ENCODE data around the gene STAU1.
"Not testable (repeated sequence)": the region's sequence is repeated elsewhere in the genome, so short reads cannot be mapped to it uniquely, and the experiment has no call there.

Gene STAU1

GRCh38 chr20:49157146-49157545, 31.0 kb downstream of the STAU1 start:
- Histone ChIP-seq H3K4me1 (ENCODE audit: control insufficient read depth, insufficient read depth, low read length) (peaks cover 14% of the 10 kb centered on the region), H3K9me3 (ENCODE audit: control insufficient read depth, low read length) (no peaks in the 10 kb centered on the region), H3K9ac (ENCODE audit: low read length) (no peak overlapping the region), H3K36me3 (ENCODE audit: control insufficient read depth, insufficient read depth, low read length) (no peaks in the 10 kb centered on the region), H3K27me3 (ENCODE audit: control insufficient read depth, insufficient read depth, low read length) (no peaks in the 10 kb centered on the region), H3K4me3 (ENCODE audit: low read length) (no peak overlapping the region)

GRCh38 chr20:49156481-49156880, 31.7 kb downstream of the STAU1 start:
- no peak overlapping the region for H3K4me3 ChIP-seq (ENCODE audit: low read length)
- no peaks in the 10 kb centered on the region for H3K27me3 ChIP-seq (ENCODE audit: control insufficient read depth, insufficient read depth, low read length)
- H3K36me3 ChIP-seq (ENCODE audit: control insufficient read depth, insufficient read depth, low read length) = peaks cover under 1% of the 10 kb centered on the region
- peaks cover 8% of the 10 kb centered on the region for H3K4me1 ChIP-seq (ENCODE audit: control insufficient read depth, insufficient read depth, low read length)
- H3K9me3 ChIP-seq (ENCODE audit: control insufficient read depth, low read length) = no peaks in the 10 kb centered on the region
- H3K9ac ChIP-seq (ENCODE audit: low read length) = no peak overlapping the region

- H3K9me3 ChIP-seq (ENCODE audit: control insufficient read depth, low read length) = no peaks in the 10 kb centered on the region
- peaks cover 21% of the 10 kb centered on the region for H3K36me3 ChIP-seq (ENCODE audit: control insufficient read depth, insufficient read depth, low read length)
- H3K4me1 ChIP-seq (ENCODE audit: control insufficient read depth, insufficient read depth, low read length) = no peaks in the 10 kb centered on the region
- no peak overlapping the region for H3K4me3 ChIP-seq (ENCODE audit: low read length)
- H3K27me3 ChIP-seq (ENCODE audit: control insufficient read depth, insufficient read depth, low read length) = no peaks in the 10 kb centered on the region
- no peak overlapping the region for H3K9ac ChIP-seq (ENCODE audit: low read length)
These were observed 36.7 kb downstream of the STAU1 start for GRCh38 chr20:49151436-49151835.

- Histone ChIP-seq H3K9me3 (ENCODE audit: control insufficient read depth, low read length) (no peaks in the 10 kb centered on the region), H3K4me1 (ENCODE audit: control insufficient read depth, insufficient read depth, low read length) (no peaks in the 10 kb centered on the region), H3K4me3 (ENCODE audit: low read length) (no peak overlapping the region), H3K27me3 (ENCODE audit: control insufficient read depth, insufficient read depth, low read length) (no peaks in the 10 kb centered on the region), H3K36me3 (ENCODE audit: control insufficient read depth, insufficient read depth, low read length) (peaks cover 21% of the 10 kb centered on the region), H3K9ac (ENCODE audit: low read length) (no peak overlapping the region)
These were observed 38.7 kb downstream of the STAU1 start for GRCh38 chr20:49149281-49150045.

GRCh38 chr20:49148601-49149000, 39.5 kb downstream of the STAU1 start:
- no peaks in the 10 kb centered on the region for H3K4me1 ChIP-seq (ENCODE audit: control insufficient read depth, insufficient read depth, low read length)
- no peaks in the 10 kb centered on the region for H3K9me3 ChIP-seq (ENCODE audit: control insufficient read depth, low read length)
- H3K4me3 ChIP-seq (ENCODE audit: low read length) = no peak overlapping the region
- H3K27me3 ChIP-seq (ENCODE audit: control insufficient read depth, insufficient read depth, low read length) = no peaks in the 10 kb centered on the region
- no peak overlapping the region for H3K9ac ChIP-seq (ENCODE audit: low read length)
- H3K36me3 ChIP-seq (ENCODE audit: control insufficient read depth, insufficient read depth, low read length) = peaks cover 21% of the 10 kb centered on the region

GRCh38 chr20:49147296-49147695, 40.8 kb downstream of the STAU1 start:
- Histone ChIP-seq H3K27me3 (ENCODE audit: control insufficient read depth, insufficient read depth, low read length) (no peaks in the 10 kb centered on the region), H3K4me1 (ENCODE audit: control insufficient read depth, insufficient read depth, low read length) (no peaks in the 10 kb centered on the region), H3K9ac (ENCODE audit: low read length) (no peak overlapping the region), H3K4me3 (ENCODE audit: low read length) (no peak overlapping the region), H3K36me3 (ENCODE audit: control insufficient read depth, insufficient read depth, low read length) (peaks cover 21% of the 10 kb centered on the region), H3K9me3 (ENCODE audit: control insufficient read depth, low read length) (no peaks in the 10 kb centered on the region)

- no peaks in the 10 kb centered on the region for H3K4me1 ChIP-seq (ENCODE audit: control insufficient read depth, insufficient read depth, low read length)
- no peak overlapping the region for H3K4me3 ChIP-seq (ENCODE audit: low read length)
- no peak overlapping the region for H3K9ac ChIP-seq (ENCODE audit: low read length)
- peaks cover 21% of the 10 kb centered on the region for H3K36me3 ChIP-seq (ENCODE audit: control insufficient read depth, insufficient read depth, low read length)
- H3K27me3 ChIP-seq (ENCODE audit: control insufficient read depth, insufficient read depth, low read length) = no peaks in the 10 kb centered on the region
- no peaks in the 10 kb centered on the region for H3K9me3 ChIP-seq (ENCODE audit: control insufficient read depth, low read length)
These were observed 41.5 kb downstream of the STAU1 start for GRCh38 chr20:49146442-49147225.

- no peak overlapping the region for H3K9ac ChIP-seq (ENCODE audit: low read length)
- H3K9me3 ChIP-seq (ENCODE audit: control insufficient read depth, low read length) = no peaks in the 10 kb centered on the region
- H3K36me3 ChIP-seq (ENCODE audit: control insufficient read depth, insufficient read depth, low read length) = no peaks in the 10 kb centered on the region
- no peaks in the 10 kb centered on the region for H3K4me1 ChIP-seq (ENCODE audit: control insufficient read depth, insufficient read depth, low read length)
- H3K4me3 ChIP-seq (ENCODE audit: low read length) = no peak overlapping the region
- no peaks in the 10 kb centered on the region for H3K27me3 ChIP-seq (ENCODE audit: control insufficient read depth, insufficient read depth, low read length)
These were observed 47.3 kb downstream of the STAU1 start for GRCh38 chr20:49140834-49141233.

- no peaks in the 10 kb centered on the region for H3K9me3 ChIP-seq (ENCODE audit: control insufficient read depth, low read length)
- no peaks in the 10 kb centered on the region for H3K4me1 ChIP-seq (ENCODE audit: control insufficient read depth, insufficient read depth, low read length)
- no peak overlapping the region for H3K9ac ChIP-seq (ENCODE audit: low read length)
- no peaks in the 10 kb centered on the region for H3K27me3 ChIP-seq (ENCODE audit: control insufficient read depth, insufficient read depth, low read length)
- H3K36me3 ChIP-seq (ENCODE audit: control insufficient read depth, insufficient read depth, low read length) = no peaks in the 10 kb centered on the region
- H3K4me3 ChIP-seq (ENCODE audit: low read length) = no peak overlapping the region
These were observed 47.7 kb downstream of the STAU1 start for GRCh38 chr20:49140411-49140810.

GRCh38 chr20:49138431-49138830, 49.7 kb downstream of the STAU1 start:
- no peaks in the 10 kb centered on the region for H3K4me1 ChIP-seq (ENCODE audit: control insufficient read depth, insufficient read depth, low read length)
- H3K9me3 ChIP-seq (ENCODE audit: control insufficient read depth, low read length) = no peaks in the 10 kb centered on the region
- no peak overlapping the region for H3K4me3 ChIP-seq (ENCODE audit: low read length)
- H3K27me3 ChIP-seq (ENCODE audit: control insufficient read depth, insufficient read depth, low read length) = no peaks in the 10 kb centered on the region
- H3K36me3 ChIP-seq (ENCODE audit: control insufficient read depth, insufficient read depth, low read length) = no peaks in the 10 kb centered on the region
- H3K9ac ChIP-seq (ENCODE audit: low read length) = no peak overlapping the region

- H3K27me3 ChIP-seq (ENCODE audit: control insufficient read depth, insufficient read depth, low read length) = no peaks in the 10 kb centered on the region
- no peaks in the 10 kb centered on the region for H3K9me3 ChIP-seq (ENCODE audit: control insufficient read depth, low read length)
- no peak overlapping the region for H3K9ac ChIP-seq (ENCODE audit: low read length)
- H3K4me1 ChIP-seq (ENCODE audit: control insufficient read depth, insufficient read depth, low read length) = no peaks in the 10 kb centered on the region
- no peaks in the 10 kb centered on the region for H3K36me3 ChIP-seq (ENCODE audit: control insufficient read depth, insufficient read depth, low read length)
- H3K4me3 ChIP-seq (ENCODE audit: low read length) = no peak overlapping the region
These were observed 51.1 kb downstream of the STAU1 start for GRCh38 chr20:49136817-49137571.

- H3K36me3 ChIP-seq (ENCODE audit: control insufficient read depth, insufficient read depth, low read length); H3K27me3 ChIP-seq (ENCODE audit: control insufficient read depth, insufficient read depth, low read length); H3K9me3 ChIP-seq (ENCODE audit: control insufficient read depth, low read length); H3K9ac ChIP-seq (ENCODE audit: low read length); H3K4me3 ChIP-seq (ENCODE audit: low read length); H3K4me1 ChIP-seq (ENCODE audit: control insufficient read depth, insufficient read depth, low read length): not testable (repeated sequence)
These were observed 53.3 kb downstream of the STAU1 start for GRCh38 chr20:49134797-49135196.

Data from mucosa of stomach (tissue), 1 donor.